Epithelial cell of esophagus (primary cell): Measurements from ENCODE around the gene UTS2B.

Experiments
- DNase-seq: peaks from one replicate; pipeline ENCODE4 v3.0.0; 2010; ENCODE audit warnings: low read depth
- H3K4me3 ChIP-seq: 2 replicates; pipeline ENCODE4 v1.5.1; 2011; ENCODE audit warnings: mild to moderate bottlenecking, low read length, control low read depth
- CTCF ChIP-seq: IDR thresholded peaks from 2 replicates; pipeline ENCODE4 v1.5.1; 2011; ENCODE audit warnings: low read depth, mild to moderate bottlenecking, low read length, control low read depth, inconsistent platforms; ENCODE audit not compliant: insufficient read depth; ENCODE audit errors: missing control alignments

Gene UTS2B

GRCh38 chr3:191338177-191338488, 7.8 kb upstream of the UTS2B start:
- no peak for DNase-seq
- H3K4me3 ChIP-seq, result no peak overlapping the region
- TF ChIP-seq CTCF, result no peak

- H3K4me3 ChIP-seq, result no peak overlapping the region
- DNase-seq, result no peak
- TF ChIP-seq CTCF, result no peak
Observed at GRCh38 chr3:191336833-191337232, 6.5 kb upstream of the UTS2B start.

DNA sequence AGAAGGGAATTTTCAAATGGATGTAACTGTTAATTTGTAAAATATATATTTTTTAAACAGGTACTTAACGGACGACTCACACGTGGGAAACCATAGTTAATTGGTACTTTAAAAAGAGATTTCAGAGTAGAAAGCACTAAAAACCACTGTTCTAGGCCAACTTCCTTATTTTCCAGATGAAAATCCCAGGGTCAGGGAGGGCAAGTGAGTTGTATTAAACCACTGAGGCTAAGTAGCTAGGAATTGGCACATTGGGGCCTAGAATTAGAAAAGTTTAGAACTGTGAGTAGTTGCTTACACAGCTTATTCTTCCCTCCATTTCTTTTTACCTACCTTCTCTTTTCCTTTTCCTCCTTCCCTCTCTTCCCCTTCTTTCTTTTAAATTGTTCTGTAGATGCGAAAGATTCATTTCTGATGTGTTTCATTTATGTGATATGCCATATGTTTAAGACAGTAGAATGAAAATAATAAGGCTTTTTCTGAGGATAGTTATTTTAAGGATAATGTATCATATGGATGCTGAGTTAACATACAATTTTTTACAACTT, 4.1 kb upstream of the UTS2B start:
- no peak for DNase-seq
- H3K4me3 ChIP-seq, result no peak overlapping the region
- TF ChIP-seq CTCF, result no peak

GRCh38 chr3:191333298-191333880, 3.1 kb upstream of the UTS2B start:
- no peak for DNase-seq
- TF ChIP-seq CTCF, result no peak
- H3K4me3 ChIP-seq, result no peak overlapping the region

DNA sequence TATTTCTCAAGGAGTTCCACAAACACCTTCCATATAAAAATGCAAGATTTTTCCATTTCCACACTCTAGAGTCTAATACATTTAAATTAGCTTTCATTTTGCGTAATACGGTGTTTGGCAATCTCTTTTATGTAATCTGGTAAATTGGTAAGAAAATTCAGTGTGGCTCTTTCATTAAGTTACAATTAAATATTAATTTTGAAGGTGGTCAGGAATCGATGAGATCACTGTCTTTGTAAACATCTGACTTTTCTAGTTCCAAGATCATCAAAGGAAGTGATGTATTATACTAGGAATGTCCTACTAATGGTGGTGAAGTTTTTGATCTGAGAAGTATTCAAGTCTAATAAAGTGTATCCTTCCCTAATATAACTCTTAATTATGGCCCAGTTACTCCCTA, 1.1 kb upstream of the UTS2B start:
- DNase-seq, result peak; percentile 58
- H3K4me3 ChIP-seq, result peak overlapping the region; percentile 69
- no peak for TF ChIP-seq CTCF

DNA sequence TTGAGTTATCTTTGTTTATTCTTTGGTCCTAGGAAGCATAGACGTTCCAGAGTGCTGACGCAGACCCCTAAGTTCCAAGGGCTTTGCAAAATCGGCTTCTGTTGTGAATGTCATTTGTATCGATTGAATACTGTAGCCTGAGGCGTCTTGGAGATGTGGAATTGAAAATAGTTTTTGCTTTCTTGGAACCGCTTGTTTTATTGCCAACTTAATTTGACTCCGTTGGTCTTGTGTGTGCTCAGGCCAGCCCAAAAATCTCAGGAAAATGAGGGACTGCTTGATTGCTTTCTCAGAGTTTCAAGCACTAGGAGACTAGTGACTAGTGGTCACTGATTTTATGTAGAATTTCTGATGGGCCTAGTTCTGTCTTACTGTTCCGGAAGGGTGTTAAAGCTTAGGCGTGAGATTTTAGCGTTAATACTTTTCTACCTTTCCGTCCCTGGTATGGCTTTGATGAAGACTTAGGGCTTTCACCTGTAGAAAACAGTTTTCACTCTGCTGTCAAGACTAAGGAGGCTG, 263 bp upstream of the UTS2B start:
- TF ChIP-seq CTCF, result no peak
- peak; percentile 68 for DNase-seq
- H3K4me3 ChIP-seq, result peak overlapping the region; percentile 69
